Measurements from ENCODE around the gene SCN1B.
"Not testable (repeated sequence)": the region's sequence is repeated elsewhere in the genome, so short reads cannot be mapped to it uniquely, and the experiment has no call there.

The SCN1B gene

DNA sequence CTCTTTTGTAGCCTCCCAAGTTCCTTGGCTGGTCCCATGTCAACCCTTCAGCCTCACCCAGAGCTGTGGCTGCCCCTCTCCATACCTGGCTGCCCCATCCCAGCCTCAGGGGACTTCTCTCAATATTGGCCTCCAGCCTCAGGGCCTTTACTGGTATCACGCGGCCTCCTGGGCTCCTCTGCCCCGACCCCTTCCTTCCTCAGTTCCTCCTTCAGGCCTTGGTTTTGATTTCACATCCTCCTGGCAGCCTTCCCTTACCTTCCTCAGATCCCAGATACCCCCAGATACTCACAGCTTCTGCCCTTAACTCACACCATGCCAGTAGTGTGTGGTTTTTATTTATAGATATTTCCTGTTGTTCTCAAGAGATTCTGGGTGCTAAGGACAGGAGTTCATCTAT, 12.8 kb upstream of the SCN1B start:
- DNase-seq (ENCODE audit: low read depth), result no peak

DNA sequence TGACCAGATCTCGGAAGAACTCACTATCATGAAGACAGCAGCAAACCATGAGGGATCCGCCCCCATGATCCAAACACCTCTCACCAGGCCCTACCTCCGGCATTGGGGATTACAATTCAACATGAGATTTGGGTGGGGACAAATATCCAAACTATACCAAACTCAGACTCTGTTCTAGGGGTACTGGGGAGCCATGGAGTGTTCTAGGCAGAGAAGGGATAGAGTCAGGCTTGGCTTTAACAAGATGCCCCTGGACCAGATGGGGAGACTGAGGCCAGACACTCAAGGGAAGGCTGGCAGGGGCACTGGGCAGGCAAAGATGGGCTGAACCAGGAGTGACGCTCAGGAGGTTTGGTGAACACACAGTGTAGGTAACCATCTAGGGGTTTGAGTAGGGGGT, 11.9 kb upstream of the SCN1B start:
- DNase-seq (ENCODE audit: low read depth), result no peak

DNA sequence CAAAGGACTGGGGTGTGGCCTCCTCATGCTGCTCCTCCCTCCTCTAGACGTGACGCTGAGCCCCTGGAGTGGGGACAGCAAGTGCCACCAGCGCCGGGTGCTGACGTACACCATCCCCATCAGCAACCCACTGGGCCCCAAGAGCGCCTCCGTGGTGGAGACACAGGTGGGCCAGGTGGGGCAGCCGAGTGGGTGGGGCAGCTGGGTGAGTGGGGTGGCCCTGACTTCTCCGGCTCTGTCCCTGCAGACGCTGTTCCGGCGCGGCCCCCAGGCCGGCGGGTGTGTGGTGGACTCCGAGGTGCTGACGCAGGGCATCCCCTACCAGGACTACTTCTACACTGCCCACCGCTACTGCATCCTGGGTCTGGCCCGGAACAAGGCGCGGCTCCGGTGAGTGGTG, 11.1 kb upstream of the SCN1B start:
- DNase-seq (ENCODE audit: low read depth), result no peak

- no peak for DNase-seq (ENCODE audit: low read depth)
These were observed 9.3 kb upstream of the SCN1B start for GRCh38 chr19:35021016-35021415.

GRCh38 chr19:35021596-35021995, 8.7 kb upstream of the SCN1B start:
- DNase-seq (ENCODE audit: low read depth), result no peak

DNA sequence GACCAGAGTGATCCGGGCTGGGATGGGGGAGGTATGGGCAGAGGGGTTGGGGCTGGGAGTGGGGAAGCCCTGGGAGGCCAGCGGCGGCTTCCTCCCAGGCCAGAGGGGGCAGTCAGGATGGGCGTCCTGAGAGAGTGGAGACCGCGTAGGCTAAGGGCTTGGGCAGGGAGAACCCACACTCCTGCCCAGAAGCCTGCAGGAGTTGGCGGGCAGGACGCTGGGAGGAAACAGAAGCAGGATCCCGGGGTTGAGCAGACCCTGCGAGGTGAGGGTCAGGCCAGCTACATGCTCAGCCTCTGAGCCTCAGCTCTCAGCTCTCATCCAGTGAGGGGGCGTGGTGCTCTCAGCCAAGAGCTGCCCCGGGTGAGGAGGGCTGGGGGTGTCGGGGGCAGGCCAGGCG, 7.8 kb upstream of the SCN1B start:
- DNase-seq (ENCODE audit: low read depth), result no peak

- no peak for DNase-seq (ENCODE audit: low read depth)
These were observed 6.8 kb upstream of the SCN1B start for GRCh38 chr19:35023428-35023827.

- DNase-seq (ENCODE audit: low read depth), result no peak
These were observed 6.2 kb upstream of the SCN1B start for GRCh38 chr19:35024095-35024494.

- no peak for DNase-seq (ENCODE audit: low read depth)
These were observed 4.3 kb upstream of the SCN1B start for GRCh38 chr19:35025969-35026368.

DNA sequence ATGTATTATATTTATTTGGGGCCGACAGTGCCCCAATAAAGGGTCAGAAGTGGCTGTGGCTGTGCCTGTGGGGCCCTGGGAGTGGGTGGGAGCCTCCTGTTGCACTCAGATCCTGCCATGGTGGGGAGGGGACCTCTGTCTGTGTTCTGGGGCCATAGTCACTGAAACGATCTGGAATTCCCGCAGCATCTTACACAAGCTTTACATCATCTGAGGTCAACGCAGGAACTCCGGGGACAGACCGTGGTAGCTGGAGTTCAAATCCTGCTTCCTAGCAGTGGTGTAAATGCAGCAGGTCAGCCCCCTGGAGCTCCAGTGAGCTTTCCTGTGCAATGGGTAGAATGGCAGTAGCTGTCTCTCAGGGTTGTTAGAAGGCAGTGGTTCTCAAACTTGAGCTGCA, 3.9 kb upstream of the SCN1B start:
- no peak for DNase-seq (ENCODE audit: low read depth)

GRCh38 chr19:35027009-35027408, 3.3 kb upstream of the SCN1B start:
- no peak for DNase-seq (ENCODE audit: low read depth)

- DNase-seq (ENCODE audit: low read depth), result no peak
These were observed 2.2 kb upstream of the SCN1B start for GRCh38 chr19:35027851-35028599.

GRCh38 chr19:35028600-35028885, 1.7 kb upstream of the SCN1B start:
- not testable (repeated sequence) for DNase-seq (ENCODE audit: low read depth)

- DNase-seq (ENCODE audit: low read depth), result not testable (repeated sequence)
These were observed 964 bp upstream of the SCN1B start for GRCh38 chr19:35029275-35029736.

DNA sequence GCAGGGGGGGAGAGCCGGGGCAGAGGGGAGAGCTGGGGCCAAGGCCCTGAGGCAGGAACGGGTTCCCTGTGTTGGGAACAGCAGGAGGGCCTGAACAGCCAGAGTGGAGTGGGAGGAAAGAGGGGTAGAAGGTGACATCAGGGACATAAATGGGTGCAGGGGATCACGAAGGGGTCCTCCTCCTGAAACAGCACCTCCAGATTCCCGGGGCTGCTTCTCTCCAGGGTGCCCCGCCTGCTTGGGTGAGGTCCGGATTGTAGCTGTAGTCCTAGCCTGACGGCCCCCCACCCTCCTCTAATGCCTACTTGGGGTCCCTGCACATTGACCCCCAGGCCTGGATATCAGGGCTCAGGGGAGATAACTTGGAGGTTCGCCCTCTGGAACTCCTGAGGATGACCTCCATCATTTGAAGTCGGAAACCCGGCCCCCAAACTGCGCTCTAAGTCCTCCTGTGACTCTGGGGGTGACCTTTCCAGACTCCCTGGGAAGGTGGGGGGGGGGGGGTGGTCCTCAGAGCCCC, 473 bp upstream of the SCN1B start:
- DNase-seq (ENCODE audit: low read depth), result no peak

DNA sequence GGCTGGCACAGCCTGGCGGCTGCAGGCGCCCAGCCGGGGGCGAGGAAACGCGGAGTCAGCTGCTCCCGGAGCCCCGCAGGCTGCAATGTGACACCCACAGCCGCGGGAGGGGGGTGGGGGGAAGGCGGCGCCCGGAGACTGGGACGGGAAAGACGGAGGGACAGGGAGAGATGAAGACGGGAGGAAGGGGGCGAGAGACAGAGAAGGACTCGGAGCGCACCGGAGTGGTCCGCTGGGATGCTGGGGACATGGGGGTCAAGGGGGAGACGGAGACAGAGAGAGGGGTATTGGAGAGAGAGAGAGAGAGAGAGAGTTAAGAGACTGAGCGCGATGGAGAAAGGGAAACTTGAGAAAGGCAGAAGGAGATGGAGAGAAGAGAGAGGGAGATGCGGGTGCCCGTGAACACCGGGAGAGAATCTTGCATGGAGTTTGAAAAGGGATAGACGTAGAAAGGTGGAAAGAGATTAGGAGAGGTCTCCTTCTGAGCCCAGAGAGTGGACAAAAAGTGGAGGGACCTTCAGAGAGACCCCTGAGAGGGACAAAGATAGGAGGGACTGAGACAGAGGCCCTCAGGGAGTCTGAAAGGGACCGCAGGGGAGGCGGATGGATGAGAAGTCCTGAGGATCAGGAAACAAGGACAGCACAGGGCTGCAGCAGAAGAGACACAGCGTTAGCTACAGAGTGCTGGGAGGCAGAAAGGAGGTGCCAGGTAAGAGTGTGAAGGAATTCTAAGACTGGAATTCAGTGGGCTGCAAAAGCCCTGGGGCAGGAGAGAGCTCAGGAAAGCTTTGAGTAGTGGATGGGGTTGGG, 1.0 kb downstream of the SCN1B start:
- DNase-seq (ENCODE audit: low read depth), result no peak

- DNase-seq (ENCODE audit: low read depth), result no peak
These were observed 2.1 kb downstream of the SCN1B start for GRCh38 chr19:35032356-35032865.

- no peak for DNase-seq (ENCODE audit: low read depth)
These were observed 3.1 kb downstream of the SCN1B start for GRCh38 chr19:35033067-35034004.

DNA sequence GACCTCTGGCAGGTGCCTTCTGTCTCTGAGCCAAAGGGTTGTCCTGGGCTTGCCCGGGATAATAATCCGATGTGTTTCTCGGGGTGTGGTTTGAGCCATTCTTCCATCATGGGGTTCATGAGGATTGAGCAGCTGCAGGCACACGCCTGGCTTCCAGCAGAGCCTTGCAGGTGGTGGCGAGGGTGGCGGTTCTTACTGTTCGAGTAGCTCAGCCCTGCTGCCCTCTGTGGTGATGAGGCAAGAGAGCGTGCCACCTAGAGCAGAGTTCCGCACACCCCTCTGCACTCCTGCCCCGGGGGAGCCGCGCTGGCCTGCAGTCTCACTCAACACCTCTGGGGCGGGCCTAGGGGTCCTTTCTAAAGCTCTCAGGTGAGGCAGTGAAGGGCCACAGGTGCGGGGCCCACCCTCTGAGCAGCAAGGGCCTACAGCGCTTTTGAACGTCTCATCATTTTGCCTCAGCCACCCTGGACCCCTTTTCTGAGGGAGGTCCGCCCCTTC, 3.8 kb downstream of the SCN1B start:
- no peak for DNase-seq (ENCODE audit: low read depth)

DNA sequence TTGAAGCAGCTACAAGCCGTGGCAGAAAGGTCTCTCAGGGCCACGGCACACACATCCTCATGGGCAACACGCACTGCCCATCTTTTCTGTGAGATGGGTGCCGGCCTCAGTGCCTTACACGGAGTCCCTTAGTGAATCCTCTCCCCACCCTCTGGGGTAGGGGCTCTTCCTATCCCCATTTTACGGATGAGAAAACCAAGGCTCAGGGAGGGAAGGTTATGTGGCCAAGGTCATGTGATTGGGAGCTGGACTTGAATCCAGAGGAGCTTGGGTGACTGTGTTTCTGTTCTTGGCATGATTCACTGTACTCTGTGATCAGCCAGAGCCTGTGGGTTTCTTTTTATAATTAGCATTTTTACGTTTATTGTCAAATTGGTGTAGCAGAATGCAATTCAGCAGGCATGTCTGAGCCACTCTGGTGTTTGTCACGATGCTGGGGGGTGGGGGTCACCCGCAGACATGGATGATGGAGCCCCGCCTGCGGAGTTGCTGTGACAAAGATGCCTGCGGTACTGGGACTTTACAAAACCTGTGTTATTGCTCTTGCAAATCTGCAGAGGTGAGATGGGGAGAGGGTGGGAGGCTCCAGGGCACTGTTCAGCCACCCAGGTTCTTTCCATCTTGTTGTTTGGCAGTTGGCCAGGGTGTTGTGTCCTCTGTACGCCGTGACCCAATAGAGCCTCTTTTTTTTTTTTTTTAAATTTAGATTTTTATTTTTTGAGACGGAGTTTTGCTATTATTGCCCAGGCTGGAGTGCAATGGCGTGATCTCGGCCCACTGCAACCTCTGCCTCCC, 4.5 kb downstream of the SCN1B start:
- no peak for DNase-seq (ENCODE audit: low read depth)

Data from HS-5 (cell line).